SKM-1 treated with dmso at 0.1 percent for 144 hours (cell line): ENCODE measurements around the gene USP6NL.
A peak's percentile ranks its signal among the peaks of the same experiment; 100 is the strongest.
"Not testable (repeated sequence)": the region's sequence is repeated elsewhere in the genome, so short reads cannot be mapped to it uniquely, and the experiment has no call there.

Experiments
- DNase-seq: peaks from one replicate; lab custom pipeline; 2025; ENCODE audit not compliant: unreplicated experiment; lab: John Stamatoyannopoulos, UW

The USP6NL gene

DNA sequence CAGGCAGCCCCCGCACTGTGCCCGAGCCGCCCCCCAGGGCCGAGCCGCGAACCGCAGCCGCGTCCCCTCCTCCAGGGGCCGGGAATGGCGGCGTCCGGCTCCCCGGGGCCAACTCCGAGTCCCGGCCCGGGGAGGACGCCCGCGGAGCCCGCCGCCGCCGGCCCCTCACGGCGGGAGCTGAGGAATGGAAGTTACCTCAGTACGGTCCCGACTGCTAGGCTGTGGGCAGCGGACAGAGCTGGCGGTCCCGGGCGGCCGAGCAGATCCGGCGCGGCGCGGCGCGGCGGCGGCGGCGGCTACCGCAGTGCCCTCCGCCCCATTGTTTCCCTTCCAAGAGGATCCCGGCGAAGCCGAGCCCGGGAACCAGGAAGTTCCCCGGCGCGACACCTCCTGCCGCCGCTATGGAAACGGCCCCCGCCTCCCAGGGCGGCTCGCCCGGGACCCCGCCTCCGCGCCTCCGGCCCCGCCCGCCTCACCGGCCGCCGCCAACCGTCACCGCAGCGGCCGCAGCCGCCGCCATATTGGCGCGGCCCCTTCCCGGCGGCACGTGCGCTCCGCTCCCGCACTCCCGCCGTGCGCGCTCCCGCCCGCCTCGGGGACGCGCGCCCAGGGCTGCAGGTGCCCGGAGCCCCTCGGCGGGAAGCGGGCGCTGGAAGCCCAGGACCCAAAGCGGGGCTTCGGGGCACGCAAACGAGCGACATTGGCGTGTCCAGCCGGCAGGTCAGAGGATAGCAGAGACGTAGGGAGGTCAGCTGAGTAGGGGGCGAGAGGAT is at the start of gene USP6NL:
Gene USP6NL, minus strand, starts transcription at position 403 of the 773 bp plus-strand sequence. CDS start 14,016 bp downstream, outside the sequence.
- peak; percentile 48 for DNase-seq

DNA sequence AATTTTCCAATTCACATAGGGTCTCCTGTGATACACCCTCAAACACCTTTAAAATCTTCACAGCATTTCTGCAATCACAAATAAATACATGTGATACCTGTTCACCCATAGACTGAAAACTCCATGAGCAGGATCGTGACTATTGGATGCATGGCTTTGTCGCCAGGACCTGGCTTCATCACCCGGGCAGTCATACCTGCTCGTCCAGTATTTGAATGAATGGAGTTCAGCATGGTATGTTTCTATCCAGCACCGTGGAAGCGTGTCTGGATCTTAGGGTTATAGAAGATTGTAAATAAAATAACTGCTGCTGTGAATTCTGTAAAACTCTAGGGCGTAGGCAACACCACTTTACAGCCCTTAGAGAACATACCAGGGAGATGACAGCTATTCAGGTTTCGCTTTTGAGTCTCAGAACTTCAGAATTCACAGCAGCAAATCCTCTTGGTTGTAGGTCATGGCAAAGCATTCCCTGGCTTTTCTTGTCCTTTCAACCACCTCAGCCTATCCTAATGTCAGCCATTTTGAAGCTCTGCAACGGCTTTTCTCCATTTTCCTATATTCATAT is 47.4 kb upstream of the USP6NL start:
- DNase-seq = no peak

DNA sequence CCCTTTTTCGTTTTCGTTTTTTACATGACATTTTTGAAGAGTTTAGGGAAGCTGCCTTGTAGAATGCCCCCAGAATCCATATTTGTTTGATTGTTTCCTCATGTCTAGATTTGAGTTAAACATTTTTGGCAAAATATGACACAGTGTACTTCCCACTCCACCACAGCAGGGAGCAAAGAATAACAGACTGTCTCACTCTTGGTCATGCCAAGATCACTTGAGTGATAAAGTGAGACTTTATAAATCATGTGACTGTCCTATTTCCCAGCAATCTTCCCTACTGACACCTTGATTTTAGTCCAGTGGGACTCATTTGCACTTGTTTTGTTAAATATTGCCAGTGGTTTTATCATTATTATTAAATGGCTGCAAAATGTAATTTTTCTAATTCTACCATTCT is 44.4 kb upstream of the USP6NL start:
- no peak for DNase-seq

DNA sequence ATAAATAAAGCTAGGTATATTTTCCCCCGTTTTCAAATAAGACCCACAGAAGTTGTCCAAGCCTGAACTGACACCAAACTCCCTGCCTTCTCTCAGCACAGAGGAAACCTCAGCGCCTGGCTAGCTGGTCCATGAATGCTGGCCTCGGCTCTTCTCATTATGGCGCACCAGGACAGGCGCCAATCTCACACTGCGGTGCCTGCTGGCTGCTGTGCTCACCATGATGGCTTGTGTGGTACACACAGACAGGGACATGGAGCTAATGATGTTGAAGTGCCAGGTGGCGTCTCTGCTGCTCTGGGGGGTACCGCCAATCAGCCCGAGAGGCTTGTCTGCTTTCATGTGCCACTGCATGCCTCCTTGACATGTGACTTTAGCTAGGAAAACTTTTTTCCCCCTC is 43.2 kb upstream of the USP6NL start:
- DNase-seq = no peak

DNA sequence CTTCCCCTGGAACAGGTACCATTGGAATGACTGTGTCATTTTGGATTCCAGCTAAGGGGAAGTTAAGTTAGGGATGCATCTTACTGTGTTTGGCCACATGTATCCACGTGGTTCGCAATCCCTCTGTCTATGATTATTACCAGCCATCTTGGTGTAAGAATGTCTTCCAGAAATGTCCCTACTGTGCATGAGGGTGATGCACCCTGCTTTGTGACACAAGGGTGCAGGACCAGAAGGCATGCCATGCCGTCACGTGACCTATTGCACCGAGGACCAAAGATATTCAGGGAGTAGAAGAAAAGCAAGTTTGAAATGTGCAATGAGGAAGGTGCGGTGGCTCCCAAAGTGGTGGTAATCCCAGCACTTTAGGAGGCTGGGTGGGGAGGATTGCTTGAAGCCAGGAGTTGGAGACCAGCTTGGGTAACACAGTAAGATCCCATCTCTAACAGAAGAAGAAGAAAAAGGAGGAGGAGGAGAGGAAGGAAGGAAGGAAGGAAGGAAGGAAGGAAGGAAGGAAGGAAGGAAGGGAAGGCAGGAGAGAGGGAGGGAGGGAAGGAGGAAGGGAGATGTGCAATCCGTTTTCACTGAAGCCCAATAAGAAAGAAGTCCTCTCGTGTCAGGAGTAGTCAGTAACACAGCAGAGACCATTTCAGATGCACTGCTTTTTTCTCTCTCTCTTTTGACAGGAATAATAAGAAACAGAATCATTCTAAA is 42.5 kb upstream of the USP6NL start:
- no peak for DNase-seq

DNA sequence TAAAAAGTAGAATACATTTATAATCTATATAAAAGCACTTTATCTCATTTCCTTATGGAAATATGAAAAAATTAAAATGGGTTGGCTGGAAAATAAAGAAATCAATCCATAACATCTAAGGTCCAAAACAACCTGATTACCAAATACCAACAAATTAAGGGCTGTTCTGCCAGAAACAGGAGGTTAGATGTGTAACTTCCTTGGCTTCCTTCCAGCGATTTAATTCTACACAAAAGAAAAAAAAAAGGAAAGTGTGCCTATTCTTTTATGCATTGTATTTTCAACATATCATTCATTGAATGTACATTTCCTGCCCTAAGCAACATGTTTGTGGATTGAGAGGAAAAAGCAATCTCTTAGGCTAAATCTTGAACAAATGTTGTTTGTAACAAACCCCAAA is 36.2 kb upstream of the USP6NL start:
- DNase-seq = no peak

DNA sequence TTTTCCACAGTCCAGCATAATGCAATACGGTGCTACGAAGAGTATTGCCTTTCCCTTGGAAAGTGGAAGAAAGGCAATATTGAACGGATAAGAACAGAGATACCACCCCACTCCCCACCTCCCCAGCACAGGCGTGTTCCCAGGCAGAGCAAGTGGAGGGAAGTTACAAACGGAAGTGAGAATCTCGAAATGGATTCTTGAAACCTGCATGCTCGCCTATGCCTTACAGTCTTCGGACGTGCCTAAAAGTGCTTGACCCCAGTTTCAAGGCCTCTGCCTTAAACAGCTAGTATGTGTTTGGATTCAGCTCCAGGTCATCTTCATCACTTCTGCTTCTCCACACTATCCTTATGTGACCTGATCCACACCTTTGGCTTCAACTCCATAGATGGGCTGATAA is 35.0 kb upstream of the USP6NL start:
- no peak for DNase-seq

DNA sequence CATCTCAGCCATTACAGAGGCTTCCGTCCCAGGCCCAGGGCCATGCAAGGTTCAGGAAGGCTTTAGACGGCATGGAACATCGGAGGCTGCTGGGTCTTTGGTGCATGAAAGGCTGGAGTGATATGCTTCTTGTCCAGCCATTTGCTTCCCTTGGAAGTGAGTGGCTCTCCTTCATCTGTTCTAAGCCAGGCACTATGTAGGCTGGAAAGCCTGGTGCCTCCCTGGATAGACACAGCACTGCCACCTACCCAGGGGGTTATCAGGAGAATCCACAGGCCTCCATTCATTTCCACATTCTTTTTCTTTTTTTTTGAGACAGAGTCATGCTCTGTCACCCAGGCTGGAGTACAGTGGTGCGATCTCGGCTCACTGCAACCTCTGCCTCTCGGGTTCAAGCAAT is 31.6 kb upstream of the USP6NL start:
- no peak for DNase-seq

DNA sequence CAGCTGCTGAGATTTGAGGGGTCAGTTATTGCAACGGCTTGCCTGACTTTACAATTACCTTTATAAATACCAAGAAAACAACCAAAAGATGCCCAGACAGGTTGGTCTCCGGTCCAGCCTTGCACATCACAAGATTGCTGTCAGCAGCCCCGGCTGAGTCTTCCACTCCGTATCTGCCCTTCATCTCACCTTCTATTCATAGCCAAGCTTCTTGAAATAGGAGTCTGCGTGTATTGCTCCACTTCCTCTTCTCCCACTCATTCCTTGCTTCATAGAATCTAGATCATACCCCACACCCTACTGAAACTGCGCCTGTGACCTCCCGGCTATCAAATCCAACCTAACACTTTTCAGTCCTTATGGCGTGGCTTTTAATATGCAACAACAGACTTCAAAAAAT is 31.1 kb upstream of the USP6NL start:
- DNase-seq = peak; percentile 7

DNA sequence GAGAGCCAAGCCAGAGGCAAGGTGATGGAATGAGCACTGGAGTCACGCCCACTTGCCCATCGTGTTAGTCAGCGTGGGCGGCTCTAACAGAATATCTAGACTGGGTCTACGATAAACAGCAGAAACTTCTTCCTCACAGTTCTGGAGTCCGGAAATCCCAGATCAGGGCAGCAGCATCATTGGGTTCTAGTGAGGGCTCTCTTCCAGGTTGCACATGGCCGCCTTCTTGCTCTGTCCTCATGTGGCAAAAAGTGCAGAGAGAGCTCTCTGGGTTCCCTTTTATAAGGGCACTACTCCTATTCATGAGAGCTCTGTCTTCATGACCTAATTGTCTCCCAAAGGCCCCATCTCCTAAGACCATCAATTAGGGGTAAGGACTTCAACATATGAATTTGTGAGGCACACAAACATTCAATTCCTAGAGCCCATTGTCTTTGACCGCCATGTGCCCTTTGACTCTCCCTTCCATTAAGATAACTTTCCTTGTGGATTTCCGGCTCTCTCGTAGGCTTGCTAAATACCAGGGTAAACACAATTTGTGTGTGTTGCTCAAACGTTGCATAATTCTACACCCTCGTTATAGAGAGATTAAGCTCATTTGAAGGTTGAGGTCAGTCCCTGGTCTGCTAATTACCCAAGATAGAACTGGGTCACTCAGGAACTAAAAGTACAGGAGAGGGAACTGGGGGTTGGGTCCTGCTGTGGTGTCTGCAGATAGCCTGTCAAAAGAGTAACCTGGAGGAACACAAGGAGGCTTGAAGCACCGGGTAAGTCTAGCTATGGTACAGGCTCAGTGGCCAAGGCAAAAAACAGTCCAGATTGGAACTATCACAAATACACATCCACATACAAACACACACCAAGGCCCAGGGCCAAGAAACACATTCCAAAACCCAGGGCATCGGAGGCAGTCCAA is 28.7 kb upstream of the USP6NL start:
- peak; percentile 14 for DNase-seq

DNA sequence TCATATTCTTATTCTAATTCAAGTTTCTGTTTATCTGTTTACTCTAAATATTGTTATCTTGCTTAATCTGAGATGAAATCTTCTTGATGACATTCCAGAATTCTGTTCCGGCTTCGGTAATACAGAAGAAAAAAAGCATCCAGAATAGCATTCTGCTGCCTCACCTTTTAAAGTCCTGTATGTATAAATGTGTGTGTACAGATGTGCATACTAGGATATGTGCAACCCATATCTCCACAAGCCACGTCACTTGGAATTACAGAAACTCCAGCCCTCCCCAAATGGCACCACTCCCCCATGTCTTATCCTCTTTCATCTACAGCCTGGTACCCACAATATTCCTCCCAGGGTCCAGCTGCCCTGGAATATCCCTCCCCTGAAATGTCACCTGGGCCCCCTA is 27.9 kb upstream of the USP6NL start:
- DNase-seq = no peak

DNA sequence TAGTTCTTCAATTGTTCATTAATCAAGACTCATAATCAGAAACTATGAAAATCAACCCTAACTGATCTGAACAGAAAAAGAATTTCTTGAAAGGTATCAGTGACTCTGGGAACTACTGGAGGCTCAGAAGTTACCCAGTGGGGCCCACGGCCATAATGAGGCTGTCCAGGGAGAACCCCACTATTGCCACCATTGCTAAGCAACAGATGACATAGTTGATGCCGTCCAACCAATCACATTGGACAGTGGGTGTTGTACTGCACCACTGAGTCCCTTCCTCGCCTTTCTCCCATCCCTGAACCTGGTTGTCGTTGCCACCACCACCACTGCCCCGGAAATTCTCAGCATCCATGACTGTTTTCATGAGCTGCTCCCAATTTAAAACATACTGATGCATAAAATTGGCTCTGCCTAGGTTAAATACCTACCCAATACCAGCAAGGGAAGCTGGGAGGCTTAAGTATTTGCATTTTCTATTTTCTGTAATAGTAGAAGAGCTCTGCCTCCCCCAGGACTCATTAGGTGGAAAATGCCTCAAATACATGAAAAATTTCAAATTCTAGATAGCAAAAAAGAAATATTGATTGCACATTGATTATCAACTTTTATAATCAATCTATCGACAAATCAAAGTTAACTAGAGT is 26.7 kb upstream of the USP6NL start:
- DNase-seq = no peak

DNA sequence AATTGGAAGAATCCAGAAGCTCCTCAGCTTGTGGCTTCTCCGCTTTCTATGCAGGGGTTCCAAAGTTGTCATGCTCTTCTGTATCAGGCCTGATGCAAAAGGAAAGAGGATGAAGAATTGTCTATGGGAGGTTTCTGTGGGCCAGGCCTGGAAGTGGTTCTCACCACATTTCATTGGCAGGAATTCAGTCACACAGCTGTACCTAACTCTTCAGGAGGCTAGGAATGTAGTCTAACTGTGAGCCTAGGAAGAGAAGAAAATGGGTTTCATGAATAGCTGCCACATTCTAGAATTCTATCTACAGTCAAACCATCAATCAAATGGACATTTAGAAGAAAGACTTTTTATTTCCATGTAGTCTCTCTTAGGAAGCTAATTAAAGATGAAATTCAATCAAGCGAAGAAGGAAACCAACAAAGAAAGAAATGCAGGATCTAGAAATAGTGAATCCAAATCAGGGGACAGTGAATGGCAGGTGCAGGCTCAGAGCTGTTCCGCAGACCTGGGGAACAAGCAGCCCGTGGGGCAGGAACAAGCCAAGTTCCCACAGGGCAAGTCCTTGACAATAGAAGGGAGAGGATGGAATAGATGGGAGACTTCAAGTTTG is 25.4 kb upstream of the USP6NL start:
- no peak for DNase-seq

DNA sequence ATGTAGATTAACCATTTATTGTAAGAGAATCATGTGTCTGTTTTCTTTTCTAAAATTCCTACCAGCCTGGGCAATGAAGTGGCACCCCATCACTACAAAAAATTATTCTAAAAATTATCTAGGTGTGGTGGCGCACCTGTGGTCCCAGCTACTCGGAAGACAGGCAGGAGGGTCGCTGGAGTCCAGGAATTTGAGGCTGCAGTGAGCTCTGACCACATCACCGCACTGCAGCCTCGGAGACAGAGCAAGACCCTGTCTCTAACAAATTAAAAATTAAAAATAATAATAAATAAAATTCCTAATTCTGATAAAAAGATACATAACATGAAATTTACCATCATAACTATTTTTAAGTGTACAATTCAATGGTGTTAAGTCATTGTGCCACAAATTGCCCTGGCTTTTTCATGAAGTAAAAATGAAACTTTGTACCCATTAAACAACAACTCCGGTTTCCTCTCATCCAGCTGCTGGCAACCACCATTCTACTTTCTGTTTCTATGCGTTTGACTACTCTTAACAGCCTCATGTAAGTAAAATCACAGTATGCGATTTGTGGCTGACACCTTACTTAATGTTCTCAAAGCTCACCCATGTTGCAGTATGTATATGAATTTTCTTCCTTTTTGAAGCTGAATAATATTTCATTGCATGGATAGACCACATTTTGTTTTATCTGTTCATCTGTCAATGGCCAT is 20.6 kb upstream of the USP6NL start:
- DNase-seq = no peak

DNA sequence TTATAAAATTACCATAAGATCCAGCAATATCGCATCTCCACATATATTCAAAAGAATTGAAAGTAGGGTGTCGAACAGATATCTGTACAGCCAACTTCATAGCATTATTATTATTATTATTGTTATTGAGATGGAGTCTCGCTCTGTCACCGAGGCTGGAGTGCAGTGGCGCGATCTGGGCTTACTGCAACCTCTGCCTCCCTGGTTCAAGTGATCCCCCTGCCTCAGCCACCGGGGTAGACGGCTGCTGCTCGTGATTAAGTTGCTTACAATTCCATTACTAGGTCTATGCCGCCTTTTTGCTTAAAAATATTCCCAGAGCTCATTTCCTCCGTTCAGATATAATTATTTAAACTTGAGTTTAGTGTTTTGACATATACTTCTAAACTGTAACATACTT is 19.8 kb upstream of the USP6NL start:
- DNase-seq = no peak

DNA sequence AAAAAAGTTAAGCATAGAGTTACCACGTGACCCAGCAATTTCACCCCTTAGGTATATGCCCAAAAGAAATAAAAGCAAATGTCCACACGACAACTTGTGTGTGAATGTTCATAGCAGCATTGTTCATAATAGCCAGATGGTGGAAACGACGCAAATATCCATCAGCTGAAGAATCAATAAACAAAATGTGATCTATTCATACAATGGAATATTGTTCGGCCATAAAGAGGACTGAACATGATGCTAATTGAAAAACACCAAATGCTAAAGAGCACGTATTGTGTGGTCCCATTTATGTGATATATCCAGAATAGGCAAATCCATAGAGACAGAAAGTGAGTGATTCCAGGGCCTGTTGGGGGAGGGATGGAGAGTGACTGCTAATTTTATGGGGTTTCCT is 18.3 kb upstream of the USP6NL start:
- DNase-seq = no peak

DNA sequence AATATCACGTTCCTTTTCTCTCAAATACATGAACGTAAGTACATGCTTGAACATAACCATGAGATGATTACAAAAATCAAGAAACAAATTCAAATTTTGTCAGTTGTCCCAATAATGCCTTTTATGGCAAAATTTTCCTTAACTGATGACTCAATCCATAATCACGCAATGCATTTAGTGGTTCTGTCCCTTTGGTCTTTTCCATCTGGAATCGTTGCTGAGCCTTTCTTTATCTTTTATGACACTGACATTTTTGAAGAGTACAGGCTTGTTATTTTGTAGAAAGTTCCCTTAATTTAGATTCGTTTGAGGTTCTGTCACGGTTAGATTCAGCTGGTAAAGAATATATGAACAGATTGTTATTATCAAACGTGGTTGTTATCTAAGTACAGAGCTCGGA is 16.5 kb upstream of the USP6NL start:
- DNase-seq = not testable (repeated sequence)

DNA sequence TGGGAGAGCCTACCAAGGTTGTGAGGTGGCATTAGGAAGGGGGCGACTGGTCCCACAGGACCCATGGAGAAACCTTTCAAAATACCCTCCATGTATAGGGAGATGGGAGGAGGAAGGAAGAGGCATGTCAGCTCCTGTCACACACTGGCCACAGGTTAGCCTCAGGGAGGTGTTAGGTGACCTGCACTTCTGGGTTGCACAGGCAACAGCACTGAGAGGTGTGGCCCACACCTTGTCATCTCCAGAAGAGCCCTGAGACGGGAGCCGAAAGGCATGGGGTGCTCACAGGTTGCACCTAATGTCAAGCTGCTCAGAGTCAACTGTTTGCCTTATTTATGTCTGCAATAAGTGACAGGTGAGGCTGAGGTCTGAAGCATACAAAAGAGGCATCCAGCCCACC is 14.6 kb upstream of the USP6NL start:
- no peak for DNase-seq

DNA sequence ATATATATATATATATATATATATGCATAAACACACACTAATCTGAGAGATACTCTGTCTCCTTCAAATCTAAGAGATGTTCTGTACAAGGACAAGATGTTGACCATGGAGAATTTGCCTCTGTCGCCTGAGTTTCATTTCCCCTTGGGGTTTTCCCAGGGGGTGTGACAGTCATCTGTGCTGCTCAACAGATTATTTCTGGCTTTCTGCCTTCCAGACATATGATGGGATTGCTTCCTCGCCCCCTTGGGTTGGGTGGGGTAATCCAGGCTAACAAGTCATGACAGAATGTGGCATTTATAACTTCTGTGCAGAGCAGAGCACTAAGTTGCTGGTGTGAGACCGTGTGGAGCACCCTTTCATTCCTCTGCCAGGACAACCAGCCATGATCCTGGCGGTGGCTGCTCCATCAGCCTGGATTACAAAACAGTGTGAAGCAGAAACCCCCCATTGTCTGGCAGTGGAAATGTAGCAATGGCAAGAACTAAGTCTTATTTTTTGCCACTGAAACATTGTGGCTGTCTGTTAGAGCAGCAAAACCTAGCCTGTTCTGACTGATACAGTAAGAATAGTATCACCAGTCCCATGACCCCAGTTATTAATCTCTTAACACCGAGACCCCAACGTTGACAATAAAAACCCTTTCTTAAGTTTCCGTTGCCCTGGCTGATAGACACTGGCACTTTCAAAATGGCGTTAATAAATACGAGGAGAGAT is 13.7 kb upstream of the USP6NL start:
- no peak for DNase-seq
